ENCODE measurements around the gene ARID1B.
"Not testable (repeated sequence)": the region's sequence is repeated elsewhere in the genome, so short reads cannot be mapped to it uniquely, and the experiment has no call there.

Gene ARID1B

DNA sequence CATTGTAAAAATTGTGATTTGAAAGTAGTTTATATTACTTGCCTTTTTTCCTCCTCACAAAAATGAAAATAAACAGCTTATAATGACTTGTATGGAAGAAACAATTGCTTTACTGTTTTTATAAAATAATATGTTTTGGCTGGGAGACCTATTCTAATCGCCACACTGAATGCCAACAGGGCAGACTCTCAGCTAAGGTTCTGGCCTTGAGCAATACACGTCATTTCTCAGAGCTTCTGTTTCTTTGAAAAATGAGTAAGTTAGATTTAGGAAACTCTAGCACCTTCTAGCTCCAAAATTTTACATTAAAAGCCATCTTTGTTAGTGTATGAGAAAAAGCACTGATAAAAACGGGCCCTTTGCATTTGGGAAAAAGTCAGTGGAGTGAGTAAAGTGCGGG lies 166.6 kb downstream of the ARID1B start:
- Histone ChIP-seq H3K4me3 (ENCODE audit: severe bottlenecking) (no peak overlapping the region), H3K9me3 (ENCODE audit: severe bottlenecking) (no peaks in the 10 kb centered on the region), H3K4me1 (ENCODE audit: insufficient read depth, poor library complexity, severe bottlenecking) (peaks cover 19% of the 10 kb centered on the region), H3K36me3 (ENCODE audit: low read depth) (no peaks in the 10 kb centered on the region; the same call in 1 of the 2 replicates), H3K27ac (ENCODE audit: poor library complexity, severe bottlenecking) (no peak overlapping the region), H3K27me3 (ENCODE audit: insufficient read depth, poor library complexity, severe bottlenecking) (no peaks in the 10 kb centered on the region)
- no peak for ATAC-seq (ENCODE audit: low read depth)
- no peak for DNase-seq (ENCODE audit: low spot score)
- TF ChIP-seq, protein P1, sequence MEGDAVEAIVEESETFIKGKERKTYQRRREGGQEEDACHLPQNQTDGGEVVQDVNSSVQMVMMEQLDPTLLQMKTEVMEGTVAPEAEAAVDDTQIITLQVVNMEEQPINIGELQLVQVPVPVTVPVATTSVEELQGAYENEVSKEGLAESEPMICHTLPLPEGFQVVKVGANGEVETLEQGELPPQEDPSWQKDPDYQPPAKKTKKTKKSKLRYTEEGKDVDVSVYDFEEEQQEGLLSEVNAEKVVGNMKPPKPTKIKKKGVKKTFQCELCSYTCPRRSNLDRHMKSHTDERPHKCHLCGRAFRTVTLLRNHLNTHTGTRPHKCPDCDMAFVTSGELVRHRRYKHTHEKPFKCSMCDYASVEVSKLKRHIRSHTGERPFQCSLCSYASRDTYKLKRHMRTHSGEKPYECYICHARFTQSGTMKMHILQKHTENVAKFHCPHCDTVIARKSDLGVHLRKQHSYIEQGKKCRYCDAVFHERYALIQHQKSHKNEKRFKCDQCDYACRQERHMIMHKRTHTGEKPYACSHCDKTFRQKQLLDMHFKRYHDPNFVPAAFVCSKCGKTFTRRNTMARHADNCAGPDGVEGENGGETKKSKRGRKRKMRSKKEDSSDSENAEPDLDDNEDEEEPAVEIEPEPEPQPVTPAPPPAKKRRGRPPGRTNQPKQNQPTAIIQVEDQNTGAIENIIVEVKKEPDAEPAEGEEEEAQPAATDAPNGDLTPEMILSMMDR (IDR thresholded peaks at IDR 0.05; ENCODE audit: poor library complexity, severe bottlenecking), result no peak

- Histone ChIP-seq H3K9me3 (ENCODE audit: severe bottlenecking) (no peaks in the 10 kb centered on the region), H3K4me1 (ENCODE audit: insufficient read depth, poor library complexity, severe bottlenecking) (peaks cover 25% of the 10 kb centered on the region), H3K27me3 (ENCODE audit: insufficient read depth, poor library complexity, severe bottlenecking) (no peaks in the 10 kb centered on the region), H3K27ac (ENCODE audit: poor library complexity, severe bottlenecking) (peak overlapping the region; percentile 45), H3K4me3 (ENCODE audit: severe bottlenecking) (no peak overlapping the region), H3K36me3 (ENCODE audit: low read depth) (no peaks in the 10 kb centered on the region)
- DNase-seq (ENCODE audit: low spot score) (no peak), ATAC-seq (ENCODE audit: low read depth) (no peak)
- TF ChIP-seq, protein P1 (IDR thresholded peaks at IDR 0.05; ENCODE audit: poor library complexity, severe bottlenecking), result no peak
Measured at GRCh38 chr6:156944412-156944811, 167.2 kb downstream of the ARID1B start.

- Histone ChIP-seq H3K27ac (ENCODE audit: poor library complexity, severe bottlenecking) (peak overlapping the region; percentile 45), H3K4me1 (ENCODE audit: insufficient read depth, poor library complexity, severe bottlenecking) (peaks cover 39% of the 10 kb centered on the region)
- H3K27me3 ChIP-seq (ENCODE audit: insufficient read depth, poor library complexity, severe bottlenecking); H3K4me3 ChIP-seq (ENCODE audit: severe bottlenecking); DNase-seq (ENCODE audit: low spot score); ATAC-seq (ENCODE audit: low read depth); H3K36me3 ChIP-seq (ENCODE audit: low read depth); H3K9me3 ChIP-seq (ENCODE audit: severe bottlenecking): not testable (repeated sequence)
Measured at GRCh38 chr6:156945789-156946172, 168.6 kb downstream of the ARID1B start.

GRCh38 chr6:156946370-156946936 lies 169.3 kb downstream of the ARID1B start:
- peaks cover 42% of the 10 kb centered on the region for H3K4me1 ChIP-seq (ENCODE audit: insufficient read depth, poor library complexity, severe bottlenecking)
- TF ChIP-seq, protein P1 (IDR thresholded peaks at IDR 0.05; ENCODE audit: poor library complexity, severe bottlenecking), result no peak
- no peak for ATAC-seq (ENCODE audit: low read depth)

DNA sequence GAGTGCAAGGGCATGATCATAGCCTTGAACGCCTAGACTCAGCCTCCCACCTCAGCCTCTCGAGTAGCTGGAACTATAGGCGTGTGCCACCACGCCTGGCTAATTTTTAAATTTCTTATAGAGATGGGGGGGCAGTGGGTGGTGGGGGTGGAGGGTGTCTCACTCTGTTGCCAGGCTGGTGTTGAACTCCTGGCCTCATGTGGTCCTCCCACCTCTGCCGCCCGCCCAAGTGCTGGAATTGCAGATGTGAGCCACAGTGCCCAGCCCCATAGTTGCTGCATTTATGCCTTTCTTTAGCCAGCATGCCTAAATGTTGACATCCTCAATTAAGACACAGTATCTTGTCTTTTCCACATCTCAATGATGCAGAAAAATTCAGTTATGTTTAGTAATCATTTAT lies 171.1 kb downstream of the ARID1B start:
- Histone ChIP-seq H3K4me3 (ENCODE audit: severe bottlenecking) (no peak overlapping the region), H3K9me3 (ENCODE audit: severe bottlenecking) (no peaks in the 10 kb centered on the region), H3K27me3 (ENCODE audit: insufficient read depth, poor library complexity, severe bottlenecking) (no peaks in the 10 kb centered on the region), H3K4me1 (ENCODE audit: insufficient read depth, poor library complexity, severe bottlenecking) (peaks cover 56% of the 10 kb centered on the region), H3K27ac (ENCODE audit: poor library complexity, severe bottlenecking) (peak overlapping the region; percentile 76), H3K36me3 (ENCODE audit: low read depth) (no peaks in the 10 kb centered on the region)
- TF ChIP-seq, protein P1 (IDR thresholded peaks at IDR 0.05; ENCODE audit: poor library complexity, severe bottlenecking), result no peak
- DNase-seq (ENCODE audit: low spot score) (no peak), ATAC-seq (ENCODE audit: low read depth) (no peak)

More at GRCh38 chr6:156946370-156946936, 169.3 kb downstream of the ARID1B start:
- no peaks in the 10 kb centered on the region for H3K27me3 ChIP-seq (ENCODE audit: insufficient read depth, poor library complexity, severe bottlenecking)
- no peak for DNase-seq (ENCODE audit: low spot score)
- peak overlapping the region; percentile 76 for H3K27ac ChIP-seq (ENCODE audit: poor library complexity, severe bottlenecking)
- no peaks in the 10 kb centered on the region for H3K9me3 ChIP-seq (ENCODE audit: severe bottlenecking)
- H3K36me3 ChIP-seq (ENCODE audit: low read depth), result no peaks in the 10 kb centered on the region
- H3K4me3 ChIP-seq (ENCODE audit: severe bottlenecking), result no peak overlapping the region
